GM19452 (cell line): ENCODE measurements around the gene FKBP11.
"Not testable (repeated sequence)": the region's sequence is repeated elsewhere in the genome, so short reads cannot be mapped to it uniquely, and the experiment has no call there.

Experiments used
- ATAC-seq: cut with Tn5 transposase; IDR thresholded peaks from one replicate; pipeline ENCODE4 v1.9.1; 2021; ENCODE audit not compliant: unreplicated experiment

FKBP11 gene

GRCh38 chr12:48910196-48910595, 15.1 kb downstream of the FKBP11 start:
- no peak for ATAC-seq

GRCh38 chr12:48909698-48910097, 15.6 kb downstream of the FKBP11 start:
- not testable (repeated sequence) for ATAC-seq

GRCh38 chr12:48907245-48907644, 18.0 kb downstream of the FKBP11 start:
- no peak for ATAC-seq

- ATAC-seq: peak; percentile 80
Observed at GRCh38 chr12:48903982-48904411, 21.3 kb downstream of the FKBP11 start.

- no peak for ATAC-seq
Observed at GRCh38 chr12:48903363-48903981, 21.8 kb downstream of the FKBP11 start.

- ATAC-seq: no peak
Observed at GRCh38 chr12:48901278-48901677, 24.0 kb downstream of the FKBP11 start.

GRCh38 chr12:48899651-48900050, 25.6 kb downstream of the FKBP11 start:
- no peak for ATAC-seq

GRCh38 chr12:48894271-48894670, 31.0 kb downstream of the FKBP11 start:
- ATAC-seq: no peak

GRCh38 chr12:48890657-48891418, 34.5 kb downstream of the FKBP11 start:
- no peak for ATAC-seq

- ATAC-seq: no peak
Observed at GRCh38 chr12:48889679-48890078, 35.6 kb downstream of the FKBP11 start.

- no peak for ATAC-seq
Observed at GRCh38 chr12:48883305-48884161, 41.8 kb downstream of the FKBP11 start.

- no peak for ATAC-seq
Observed at GRCh38 chr12:48882972-48883304, 42.4 kb downstream of the FKBP11 start.

GRCh38 chr12:48882315-48882687, 43.0 kb downstream of the FKBP11 start:
- no peak for ATAC-seq

GRCh38 chr12:48881686-48882314, 43.5 kb downstream of the FKBP11 start:
- ATAC-seq: no peak

- no peak for ATAC-seq
Observed at GRCh38 chr12:48880647-48881046, 44.6 kb downstream of the FKBP11 start.

- ATAC-seq: no peak
Observed at GRCh38 chr12:48878548-48878947, 46.7 kb downstream of the FKBP11 start.

GRCh38 chr12:48875944-48876515, 49.3 kb downstream of the FKBP11 start:
- no peak for ATAC-seq

GRCh38 chr12:48873534-48873933, 51.8 kb downstream of the FKBP11 start:
- not testable (repeated sequence) for ATAC-seq

GRCh38 chr12:48873096-48873495, 52.2 kb downstream of the FKBP11 start:
- no peak for ATAC-seq
